ENCODE results near the gene SEMA4C. TPM values are rescaled to one million over a fixed set of nuclear protein-coding genes. Genes with fewer than 3 reads are reported as not detected.
A peak's percentile ranks its signal among the peaks of the same experiment; 100 is the strongest.

The SEMA4C gene
- total RNA-seq, 4 donors from 2014 or later: 54.4 to 82.7 (median 75.4) TPM

GRCh38 chr2:96846825-96847224, 23.1 kb downstream of the SEMA4C start:
- no peak overlapping the region for H3K27ac ChIP-seq (replicated peaks in 1 of 4)
- intact Hi-C loops (cut with DNase I): no loop called here
- TF ChIP-seq CTCF (IDR thresholded peaks at IDR 0.05) (no peak), POLR2A (IDR thresholded peaks at IDR 0.05; ENCODE audit: low read depth) (no peak), EP300 (IDR thresholded peaks at IDR 0.05) (no peak), POLR2AphosphoS5 (IDR thresholded peaks at IDR 0.05) (no peak)
- 88% methylated on average over 5 of the region's 5 CpGs for WGBS
- H3K9me3 ChIP-seq: no peaks in the 10 kb centered on the region
- peaks cover 9 to 21% (median 11%) of the 10 kb centered on the region in 4 donors for H3K4me1 ChIP-seq
- peaks cover 27 to 72% (median 54%) of the 10 kb centered on the region in 4 donors for H3K36me3 ChIP-seq
- no peaks in the 10 kb centered on the region for H3K27me3 ChIP-seq
- H3K4me3 ChIP-seq: no peak overlapping the region
- DNase-seq (ENCODE audit: extremely low spot score): no peak

GRCh38 chr2:96844405-96844808, 25.5 kb downstream of the SEMA4C start:
- intact Hi-C loops (cut with DNase I): no loop called here
- TF ChIP-seq POLR2A (IDR thresholded peaks at IDR 0.05; ENCODE audit: low read depth) (no peak), POLR2AphosphoS5 (IDR thresholded peaks at IDR 0.05) (no peak), EP300 (IDR thresholded peaks at IDR 0.05) (no peak), CTCF (IDR thresholded peaks at IDR 0.05) (no peak)
- Histone ChIP-seq H3K9me3 (no peaks in the 10 kb centered on the region), H3K27me3 (no peaks in the 10 kb centered on the region), H3K4me3 (no peak overlapping the region), H3K36me3 (peaks cover 16 to 65% (median 42%) of the 10 kb centered on the region in 4 donors), H3K27ac (replicated peaks in 1 of 4) (no peak overlapping the region), H3K4me1 (peaks cover 14 to 24% (median 15%) of the 10 kb centered on the region in 4 donors)
- 85% methylated on average over 15 of the region's 17 CpGs for WGBS
- no peak for DNase-seq (ENCODE audit: extremely low spot score)

- intact Hi-C loops (cut with DNase I): no loop called here
- H3K4me1 ChIP-seq: peaks cover 14 to 28% (median 20%) of the 10 kb centered on the region in 4 donors
- no peaks in the 10 kb centered on the region for H3K9me3 ChIP-seq
- H3K4me3 ChIP-seq: no peak within 1 kb of the TSS
- no peak within 1 kb of the TSS for H3K27ac ChIP-seq (replicated peaks in 1 of 4)
- H3K36me3 ChIP-seq: peaks cover 12 to 64% (median 40%) of the 10 kb centered on the region in 4 donors
- no peaks in the 10 kb centered on the region for H3K27me3 ChIP-seq
- DNase-seq (ENCODE audit: extremely low spot score): no peak
- peak; percentile 48 for TF ChIP-seq POLR2A (IDR thresholded peaks at IDR 0.05; ENCODE audit: low read depth)
- TF ChIP-seq POLR2AphosphoS5 (IDR thresholded peaks at IDR 0.05): no peak
- TF ChIP-seq CTCF (IDR thresholded peaks at IDR 0.05): no peak
- TF ChIP-seq EP300 (IDR thresholded peaks at IDR 0.05): no peak
- 93% methylated on average over 14 of the region's 14 CpGs for WGBS
These were observed 26.2 kb downstream of the SEMA4C start, which contains the start of gene ANKRD23 for GRCh38 chr2:96843538-96844268. Gene ANKRD23, minus strand, starts transcription at chr2:96844021. Its CDS starts 29 bp downstream, at chr2:96843992.

GRCh38 chr2:96842600-96842999, 27.3 kb downstream of the SEMA4C start:
- peaks cover 14 to 28% (median 20%) of the 10 kb centered on the region in 4 donors for H3K4me1 ChIP-seq
- intact Hi-C loops (cut with DNase I): no loop called here
- peaks cover 2 to 64% (median 39%) of the 10 kb centered on the region in 4 donors for H3K36me3 ChIP-seq
- no peak overlapping the region for H3K27ac ChIP-seq (replicated peaks in 1 of 4)
- DNase-seq (ENCODE audit: extremely low spot score): no peak
- 86% methylated on average over 7 of the region's 7 CpGs for WGBS
- H3K4me3 ChIP-seq: no peak overlapping the region
- no peaks in the 10 kb centered on the region for H3K27me3 ChIP-seq
- no peaks in the 10 kb centered on the region for H3K9me3 ChIP-seq
- TF ChIP-seq POLR2AphosphoS5 (IDR thresholded peaks at IDR 0.05): no peak
- TF ChIP-seq EP300 (IDR thresholded peaks at IDR 0.05): no peak
- TF ChIP-seq CTCF (IDR thresholded peaks at IDR 0.05): no peak
- no peak for TF ChIP-seq POLR2A (IDR thresholded peaks at IDR 0.05; ENCODE audit: low read depth)
